HG02840 (cell line): Measurements from ENCODE around the gene AANAT.

ENCODE experiments used
- ATAC-seq: cut with Tn5 transposase; IDR thresholded peaks from one replicate; pipeline ENCODE4 v1.9.1; 2021; ENCODE audit warnings: mild to moderate bottlenecking, moderate library complexity, moderate number of reproducible peaks; ENCODE audit not compliant: unreplicated experiment, low FRiP score

AANAT gene

DNA sequence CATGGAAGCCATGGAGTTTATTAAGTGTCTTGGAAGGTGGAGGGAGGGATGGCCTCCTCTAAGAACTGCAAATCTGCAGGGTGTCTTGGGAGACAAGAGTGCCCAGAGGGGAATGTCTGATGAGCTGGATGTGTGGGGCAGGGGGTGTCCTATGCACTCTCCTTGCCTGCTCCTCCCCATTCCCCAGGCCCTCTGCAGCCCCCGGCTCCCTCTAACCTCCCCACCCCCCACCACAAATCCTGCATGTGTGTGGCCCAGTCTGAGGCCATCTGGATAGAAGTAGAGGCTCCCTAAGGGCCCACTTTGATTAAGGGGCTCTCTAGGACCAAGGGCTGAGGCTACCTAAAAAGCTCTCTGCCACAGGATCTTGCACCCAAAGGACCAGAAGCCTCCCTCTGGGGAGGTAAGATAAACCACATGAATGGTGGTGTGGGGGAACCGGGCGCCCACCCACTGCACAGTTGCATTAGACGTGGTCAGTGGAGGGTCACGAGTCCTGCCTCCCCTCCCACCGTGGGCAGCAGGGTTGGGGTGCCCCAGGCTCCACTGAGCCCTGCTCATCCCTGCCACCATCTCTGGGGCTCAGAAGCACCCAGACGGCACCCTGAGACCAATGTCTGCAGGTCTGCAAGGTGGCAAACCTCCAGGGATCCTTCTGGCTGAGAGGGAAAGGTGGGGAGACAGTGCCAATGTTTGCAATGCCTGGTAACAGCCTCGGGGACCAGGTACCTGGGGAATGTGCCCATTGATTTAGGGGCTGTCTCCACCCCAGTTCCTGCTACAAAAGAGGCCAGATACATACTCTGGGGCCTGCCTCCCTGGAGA lies 618 bp downstream of the AANAT start:
- no peak for ATAC-seq

GRCh38 chr17:76468634-76469010 lies 1.2 kb downstream of the AANAT start:
- ATAC-seq = no peak

DNA sequence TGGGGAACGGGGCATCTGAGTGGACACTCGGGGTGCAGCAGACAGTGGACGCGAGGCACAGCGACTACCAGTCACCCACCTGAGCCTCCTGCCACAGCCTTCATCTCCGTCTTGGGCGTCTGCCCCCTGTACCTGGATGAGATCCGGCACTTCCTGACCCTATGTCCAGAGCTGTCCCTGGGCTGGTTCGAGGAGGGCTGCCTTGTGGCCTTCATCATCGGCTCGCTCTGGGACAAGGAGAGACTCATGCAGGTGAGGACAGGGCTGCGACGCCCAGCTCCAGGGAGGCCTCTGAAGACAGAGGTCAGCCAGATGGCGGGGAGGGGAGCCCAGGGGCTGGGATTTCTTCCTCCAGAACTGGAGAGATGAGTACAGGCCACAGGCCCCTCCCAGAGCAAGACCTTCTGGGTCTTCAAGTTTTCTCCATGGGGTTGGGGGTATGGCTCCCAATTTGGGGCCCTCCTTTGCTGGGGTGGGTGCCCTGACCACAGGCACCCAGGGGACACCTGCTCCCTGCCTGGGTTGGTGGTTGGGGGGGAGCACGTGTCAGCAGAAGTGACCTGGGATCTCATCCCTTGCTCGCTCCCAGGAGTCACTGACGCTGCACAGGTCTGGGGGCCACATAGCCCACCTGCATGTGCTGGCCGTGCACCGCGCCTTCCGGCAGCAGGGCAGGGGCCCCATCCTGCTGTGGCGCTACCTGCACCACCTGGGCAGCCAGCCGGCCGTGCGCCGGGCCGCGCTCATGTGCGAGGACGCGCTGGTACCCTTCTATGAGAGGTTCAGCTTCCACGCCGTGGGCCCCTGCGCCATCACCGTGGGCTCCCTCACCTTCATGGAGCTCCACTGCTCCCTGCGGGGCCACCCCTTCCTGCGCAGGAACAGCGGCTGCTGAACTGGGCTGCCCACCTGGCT lies 1.9 kb downstream of the AANAT start:
- no peak for ATAC-seq

- no peak for ATAC-seq
Measured at GRCh38 chr17:76469991-76470739, 2.8 kb downstream of the AANAT start.

DNA sequence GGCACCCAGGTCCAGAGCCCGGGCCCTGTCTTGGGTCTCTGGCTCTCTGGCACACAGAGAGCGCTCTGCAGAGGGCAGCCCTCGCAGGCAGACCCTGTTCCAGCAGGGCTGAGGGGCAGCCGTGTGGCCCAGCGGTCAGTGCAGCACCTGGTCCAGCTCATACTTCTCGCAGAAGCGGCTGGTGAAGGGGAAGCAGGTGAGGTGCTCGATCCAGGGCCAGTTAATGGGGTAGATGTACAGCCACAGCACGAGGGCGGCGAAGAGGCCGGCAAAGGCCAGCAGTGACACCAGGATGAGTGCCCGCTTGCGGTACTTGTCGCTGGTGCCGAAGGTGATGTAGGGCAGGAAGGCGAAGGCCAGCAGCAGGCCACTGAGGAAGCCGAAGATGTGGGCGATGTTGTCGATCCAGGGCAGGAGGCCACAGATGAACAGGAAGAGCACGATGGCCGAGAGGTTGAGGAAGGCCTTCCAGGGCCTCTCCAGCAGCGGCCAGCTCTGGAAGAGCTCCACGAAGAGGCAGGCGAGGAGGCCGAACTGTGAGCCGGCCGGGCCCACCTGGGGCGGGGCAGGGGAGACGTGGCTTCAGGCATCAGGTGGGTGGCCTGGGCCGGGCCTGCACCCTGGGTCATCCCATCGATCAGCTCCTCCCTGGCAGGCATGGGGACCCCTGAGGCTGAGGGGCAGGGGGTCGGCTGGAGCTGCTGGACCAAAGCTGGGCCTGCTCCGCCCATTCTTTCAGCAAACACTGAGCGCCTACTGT lies 4.3 kb downstream of the AANAT start:
- ATAC-seq = no peak

- ATAC-seq = no peak
Measured at GRCh38 chr17:76472258-76472645, 4.8 kb downstream of the AANAT start.

DNA sequence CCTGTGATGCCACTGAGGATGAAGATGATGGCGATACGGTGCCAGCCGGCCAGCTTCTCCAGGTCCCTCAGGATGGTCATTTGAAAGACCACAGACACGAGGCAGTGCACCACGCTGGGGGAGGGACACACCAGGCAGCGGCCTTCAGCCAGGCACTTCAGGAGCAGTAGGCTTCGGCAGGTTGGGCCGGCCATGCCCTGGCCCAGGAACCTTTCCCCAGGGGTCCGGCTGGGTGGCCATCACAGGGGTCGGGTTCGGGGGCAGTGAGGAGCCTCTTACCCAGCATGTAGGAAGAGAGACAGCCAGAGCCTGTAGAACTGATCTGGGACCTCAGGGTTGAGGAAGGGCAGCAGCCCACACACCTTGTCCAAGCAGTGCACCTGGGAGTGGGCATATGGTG lies 5.3 kb downstream of the AANAT start:
- no peak for ATAC-seq

- no peak for ATAC-seq
Measured at GRCh38 chr17:76473541-76473985, 6.2 kb downstream of the AANAT start.

- no peak for ATAC-seq
Measured at GRCh38 chr17:76474238-76474637, 6.8 kb downstream of the AANAT start.

- no peak for ATAC-seq
Measured at GRCh38 chr17:76474894-76475293, 7.5 kb downstream of the AANAT start.

GRCh38 chr17:76475302-76475701 lies 7.9 kb downstream of the AANAT start:
- no peak for ATAC-seq

DNA sequence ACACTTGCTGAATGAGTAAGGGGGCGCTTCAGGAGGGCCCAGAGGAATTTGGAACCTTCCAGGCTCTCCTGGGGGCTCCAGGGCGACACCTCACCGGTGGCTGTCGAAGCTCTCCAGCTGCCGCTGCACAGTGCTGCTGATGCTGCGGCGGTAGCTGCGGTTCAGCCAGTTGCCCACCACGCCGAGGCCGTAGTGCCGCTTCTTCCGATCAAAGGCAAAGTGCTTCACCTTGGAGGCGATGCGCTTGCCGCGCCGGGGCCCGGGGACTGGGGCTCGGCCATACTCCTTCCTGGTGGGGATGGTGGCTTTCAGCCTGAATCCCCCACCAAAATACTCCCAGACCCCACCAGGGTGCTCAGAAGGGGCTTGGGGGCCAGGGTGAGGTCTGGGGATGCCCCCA lies 9.3 kb downstream of the AANAT start:
- no peak for ATAC-seq

GRCh38 chr17:76477576-76477975 lies 10.2 kb downstream of the AANAT start:
- ATAC-seq = no peak

- no peak for ATAC-seq
Measured at GRCh38 chr17:76478097-76478496, 10.7 kb downstream of the AANAT start.

GRCh38 chr17:76478730-76479514 lies 11.5 kb downstream of the AANAT start:
- ATAC-seq = no peak

- ATAC-seq = no peak
Measured at GRCh38 chr17:76479515-76480060, 12.2 kb downstream of the AANAT start.

- ATAC-seq = no peak
Measured at GRCh38 chr17:76480632-76481031, 13.2 kb downstream of the AANAT start.

DNA sequence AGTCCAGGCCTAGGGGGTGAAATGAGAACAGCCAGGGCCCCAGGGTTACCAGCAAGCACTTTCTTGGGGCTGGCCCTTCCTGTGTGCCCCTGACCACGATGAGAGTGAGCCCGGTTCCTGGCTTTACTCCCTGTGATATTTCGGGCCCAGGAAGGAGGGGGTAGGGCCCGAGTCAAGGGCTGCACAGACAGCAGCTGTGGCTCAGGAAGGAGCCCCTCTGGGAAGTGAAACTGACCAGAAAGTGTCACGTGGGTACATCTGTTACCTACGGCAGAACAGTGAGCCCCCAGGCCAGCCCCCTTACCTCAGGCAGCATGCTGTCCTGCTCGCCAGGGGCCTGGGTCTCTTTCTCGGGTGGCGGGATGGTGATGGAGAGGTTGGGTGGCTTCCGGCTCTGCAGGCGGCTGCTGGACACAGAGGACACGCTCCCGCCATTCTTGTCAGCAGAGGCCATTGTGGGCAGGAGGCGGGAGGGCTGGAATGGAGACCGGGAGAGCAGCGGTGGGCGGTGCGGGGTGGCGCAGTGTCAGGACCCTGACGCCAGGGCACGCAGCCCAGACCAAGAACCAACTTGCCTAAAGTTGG lies 13.8 kb downstream of the AANAT start:
- ATAC-seq = peak; percentile 73
